ENCODE measurements around the gene ACSS1.

Gene ACSS1

DNA sequence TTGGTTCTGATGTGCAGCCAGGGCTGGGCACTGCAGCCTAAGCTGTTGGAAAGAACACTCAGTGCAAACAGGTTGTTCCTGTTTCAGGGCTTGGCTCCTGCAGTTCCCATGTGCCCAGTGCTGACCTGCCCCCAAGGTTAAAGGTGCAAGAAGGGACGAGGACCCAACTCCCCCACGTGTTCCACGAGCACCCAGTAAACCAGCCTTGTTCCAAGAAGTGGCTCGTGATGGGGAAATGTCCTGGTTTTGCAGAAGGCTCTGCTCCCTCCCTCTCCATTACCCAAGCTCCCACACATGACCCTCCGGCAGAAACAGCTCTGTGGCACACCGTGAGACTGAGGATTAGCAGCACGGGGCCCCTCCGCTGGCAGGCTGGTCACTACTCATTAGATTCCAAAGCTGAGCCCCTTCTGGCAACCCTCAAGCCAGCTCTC, 9.4 kb downstream of the ACSS1 start:
- DNase-seq (ENCODE audit: low read depth, low spot score) = no peak
- Histone ChIP-seq H3K36me3 (ENCODE audit: insufficient read depth, low read length) (no peaks in the 10 kb centered on the region), H3K9me3 (ENCODE audit: low read depth, low read length) (no peaks in the 10 kb centered on the region), H3K4me3 (no peak overlapping the region), H3K9ac (ENCODE audit: insufficient read length) (no peak overlapping the region), H3K27ac (no peak overlapping the region)
- TF ChIP-seq POLR2AphosphoS5 (IDR thresholded peaks at IDR 0.05; ENCODE audit: borderline replicate concordance, low read depth, low read length) (no peak), FOXP2 (optimal IDR thresholded peaks at IDR 0.05; ENCODE audit: control extremely low read depth, extremely low read length, insufficient read depth) (no peak), EZH2 (IDR thresholded peaks at IDR 0.05) (no peak)

DNA sequence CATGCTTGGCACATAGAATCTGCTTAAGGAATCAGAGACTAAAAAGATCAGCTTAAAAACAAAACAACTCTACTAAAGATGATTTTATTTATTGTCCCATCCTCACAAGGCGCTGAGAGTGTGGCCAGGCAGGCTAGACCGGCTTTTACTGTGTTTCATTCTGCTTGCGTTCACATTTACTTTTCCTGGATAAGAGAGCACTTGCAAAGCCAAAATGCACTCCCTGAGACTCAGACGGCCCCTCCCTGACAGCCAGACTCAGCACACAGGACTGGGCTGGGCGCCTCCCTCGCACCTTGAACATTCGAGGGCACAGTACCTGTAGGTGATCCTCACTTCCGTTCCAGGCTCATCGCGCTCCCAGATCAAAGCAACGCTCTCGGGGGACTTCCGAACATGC, 10.2 kb downstream of the ACSS1 start:
- Histone ChIP-seq H3K9ac (ENCODE audit: insufficient read length) (no peak overlapping the region), H3K27ac (no peak overlapping the region), H3K9me3 (ENCODE audit: low read depth, low read length) (no peaks in the 10 kb centered on the region), H3K4me3 (no peak overlapping the region), H3K36me3 (ENCODE audit: insufficient read depth, low read length) (no peaks in the 10 kb centered on the region)
- no peak for DNase-seq (ENCODE audit: low read depth, low spot score)
- TF ChIP-seq EZH2 (IDR thresholded peaks at IDR 0.05) (no peak), POLR2AphosphoS5 (IDR thresholded peaks at IDR 0.05; ENCODE audit: borderline replicate concordance, low read depth, low read length) (no peak), FOXP2 (optimal IDR thresholded peaks at IDR 0.05; ENCODE audit: control extremely low read depth, extremely low read length, insufficient read depth) (no peak)

DNA sequence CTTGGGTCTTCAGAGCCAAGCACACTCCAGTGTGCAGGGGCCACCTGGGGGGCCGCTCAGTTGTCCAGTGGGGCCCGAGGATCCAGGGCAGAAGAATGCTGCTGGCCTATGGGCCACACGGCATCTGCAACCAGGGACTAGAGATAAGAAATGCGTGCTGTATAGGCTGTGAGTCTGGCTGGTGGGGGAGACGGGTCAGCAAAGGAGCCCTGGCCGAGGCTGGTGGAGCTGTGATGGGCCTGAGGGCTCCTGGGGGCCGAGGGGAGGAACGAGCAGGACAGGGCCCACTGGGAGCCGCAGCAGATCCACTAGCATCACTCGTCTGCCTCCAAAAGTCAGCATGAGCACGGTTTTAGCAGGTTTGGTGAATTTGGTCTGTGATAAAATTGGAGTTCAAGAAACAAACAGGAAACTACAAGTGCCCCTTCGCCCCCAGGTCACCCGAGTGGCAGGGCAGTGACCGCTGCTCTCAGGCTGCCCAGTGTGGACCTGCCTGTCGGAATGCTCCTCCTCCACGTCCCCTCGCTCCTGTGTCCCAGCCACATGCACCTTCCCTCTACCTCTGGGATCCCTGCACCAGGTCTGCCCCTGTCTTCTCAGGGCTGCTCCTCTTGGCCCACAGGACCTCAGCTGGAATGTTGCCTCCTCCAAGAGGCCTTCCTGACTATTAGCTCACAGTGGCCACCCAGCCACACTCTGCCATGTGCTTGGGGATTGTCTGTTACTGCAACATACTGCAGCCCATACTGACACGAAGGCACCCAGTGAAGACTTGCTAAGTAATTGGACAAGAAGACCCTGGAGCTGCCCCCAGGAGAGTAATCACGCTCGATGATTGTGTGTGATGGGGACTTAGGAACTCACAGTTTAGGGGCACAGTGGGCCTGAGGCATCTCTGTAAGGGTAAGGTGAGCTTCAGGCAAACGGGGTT, 10.9 kb downstream of the ACSS1 start:
- H3K4me3 ChIP-seq = no peak overlapping the region
- H3K36me3 ChIP-seq (ENCODE audit: insufficient read depth, low read length) = no peaks in the 10 kb centered on the region
- TF ChIP-seq FOXP2 (optimal IDR thresholded peaks at IDR 0.05; ENCODE audit: control extremely low read depth, extremely low read length, insufficient read depth) (no peak), POLR2AphosphoS5 (IDR thresholded peaks at IDR 0.05; ENCODE audit: borderline replicate concordance, low read depth, low read length) (no peak), EZH2 (IDR thresholded peaks at IDR 0.05) (no peak)
- no peak overlapping the region for H3K27ac ChIP-seq
- no peak for DNase-seq (ENCODE audit: low read depth, low spot score)
- H3K9ac ChIP-seq (ENCODE audit: insufficient read length) = no peak overlapping the region
- H3K9me3 ChIP-seq (ENCODE audit: low read depth, low read length) = no peaks in the 10 kb centered on the region

DNA sequence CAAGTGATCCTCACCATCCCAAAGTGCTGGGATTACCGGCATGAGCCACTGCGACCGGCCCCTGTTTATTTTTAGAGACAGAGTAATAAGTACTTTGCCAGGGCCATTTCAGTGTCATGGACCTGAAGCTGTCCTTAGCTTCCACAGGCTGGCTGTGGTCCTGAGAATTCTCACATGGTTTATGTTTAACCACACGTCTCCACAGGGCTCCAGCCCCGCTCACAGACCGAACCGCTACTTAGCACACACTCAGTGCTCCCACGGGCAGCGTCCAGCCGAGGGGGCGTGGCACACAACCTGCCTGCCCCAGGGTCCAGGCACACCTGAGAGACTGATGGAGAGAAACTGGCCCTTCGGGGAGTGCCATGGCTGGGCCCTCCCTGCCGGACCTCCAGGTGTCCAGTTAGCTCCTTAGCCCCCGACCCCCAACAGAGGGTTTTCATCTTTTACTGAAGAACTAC, 11.7 kb downstream of the ACSS1 start:
- H3K27ac ChIP-seq = no peak overlapping the region
- TF ChIP-seq FOXP2 (optimal IDR thresholded peaks at IDR 0.05; ENCODE audit: control extremely low read depth, extremely low read length, insufficient read depth) (no peak), POLR2AphosphoS5 (IDR thresholded peaks at IDR 0.05; ENCODE audit: borderline replicate concordance, low read depth, low read length) (no peak), EZH2 (IDR thresholded peaks at IDR 0.05) (no peak)

DNA sequence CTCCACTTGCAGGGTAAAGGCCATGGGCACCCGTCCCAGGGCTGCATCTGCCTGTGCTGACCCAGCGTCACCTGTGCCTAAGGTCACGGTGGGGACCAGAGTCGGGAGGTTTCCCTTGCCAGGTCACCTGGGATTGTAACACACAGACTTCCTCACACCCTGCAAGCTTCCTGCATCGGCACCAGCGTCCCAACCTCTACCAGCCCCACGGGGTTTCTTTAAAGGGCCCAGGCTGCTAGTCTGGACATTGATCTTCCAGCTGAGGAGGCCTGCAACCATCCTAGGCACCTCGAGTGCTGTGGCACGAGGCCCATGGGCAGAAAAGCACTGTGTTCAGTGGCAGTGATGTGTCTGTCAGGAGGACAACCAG, 12.6 kb downstream of the ACSS1 start:
- TF ChIP-seq FOXP2 (optimal IDR thresholded peaks at IDR 0.05; ENCODE audit: control extremely low read depth, extremely low read length, insufficient read depth) = no peak
- no peak overlapping the region for H3K4me3 ChIP-seq
- DNase-seq (ENCODE audit: low read depth, low spot score) = no peak
- no peaks in the 10 kb centered on the region for H3K9me3 ChIP-seq (ENCODE audit: low read depth, low read length)
- H3K27ac ChIP-seq = no peak overlapping the region
- H3K9ac ChIP-seq (ENCODE audit: insufficient read length) = no peak overlapping the region
- no peaks in the 10 kb centered on the region for H3K36me3 ChIP-seq (ENCODE audit: insufficient read depth, low read length)

More for the DNA sequence above, 11.7 kb downstream of the ACSS1 start:
- Histone ChIP-seq H3K36me3 (ENCODE audit: insufficient read depth, low read length) (no peaks in the 10 kb centered on the region), H3K9me3 (ENCODE audit: low read depth, low read length) (no peaks in the 10 kb centered on the region), H3K4me3 (no peak overlapping the region), H3K9ac (ENCODE audit: insufficient read length) (no peak overlapping the region)
- DNase-seq (ENCODE audit: low read depth, low spot score) = no peak

DNA sequence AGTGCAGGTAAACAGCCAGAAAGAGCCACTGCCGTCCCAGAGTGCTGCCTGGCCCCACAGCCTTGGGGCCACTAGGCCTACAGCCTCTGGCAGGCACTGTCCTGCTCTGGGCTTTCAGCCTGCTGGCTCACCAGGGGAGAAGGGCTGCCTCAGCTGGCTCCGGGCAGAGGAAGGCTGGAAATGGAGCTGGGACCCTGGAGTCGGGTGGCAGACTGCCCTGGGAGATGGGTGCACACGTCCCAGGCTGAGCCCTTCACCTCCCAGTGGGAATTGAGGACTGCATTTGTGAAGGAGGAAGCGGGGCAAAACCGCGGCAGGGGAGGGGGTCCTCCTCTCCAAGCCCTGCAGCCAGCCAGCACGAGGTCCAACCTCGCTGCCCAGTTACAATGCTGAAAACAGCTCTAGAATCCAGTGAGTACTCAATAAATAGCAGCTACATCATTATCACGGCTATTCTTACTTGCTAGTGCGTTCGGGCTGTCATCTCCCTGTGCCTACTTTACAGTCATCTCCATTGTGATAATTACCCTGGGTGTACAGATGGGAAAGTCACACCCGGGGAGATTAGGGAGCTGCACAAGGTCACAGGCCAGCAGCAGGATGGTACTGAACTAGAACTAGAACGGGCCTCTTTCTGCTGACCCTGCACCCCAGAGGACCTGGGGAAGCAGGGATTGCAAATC, 13.1 kb downstream of the ACSS1 start:
- Histone ChIP-seq H3K9me3 (ENCODE audit: low read depth, low read length) (no peaks in the 10 kb centered on the region), H3K9ac (ENCODE audit: insufficient read length) (no peak overlapping the region), H3K36me3 (ENCODE audit: insufficient read depth, low read length) (no peaks in the 10 kb centered on the region), H3K4me3 (no peak overlapping the region), H3K27ac (no peak overlapping the region)
- TF ChIP-seq FOXP2 (optimal IDR thresholded peaks at IDR 0.05; ENCODE audit: control extremely low read depth, extremely low read length, insufficient read depth) (no peak), EZH2 (IDR thresholded peaks at IDR 0.05) (no peak), POLR2AphosphoS5 (IDR thresholded peaks at IDR 0.05; ENCODE audit: borderline replicate concordance, low read depth, low read length) (no peak)
- DNase-seq (ENCODE audit: low read depth, low spot score) = no peak

DNA sequence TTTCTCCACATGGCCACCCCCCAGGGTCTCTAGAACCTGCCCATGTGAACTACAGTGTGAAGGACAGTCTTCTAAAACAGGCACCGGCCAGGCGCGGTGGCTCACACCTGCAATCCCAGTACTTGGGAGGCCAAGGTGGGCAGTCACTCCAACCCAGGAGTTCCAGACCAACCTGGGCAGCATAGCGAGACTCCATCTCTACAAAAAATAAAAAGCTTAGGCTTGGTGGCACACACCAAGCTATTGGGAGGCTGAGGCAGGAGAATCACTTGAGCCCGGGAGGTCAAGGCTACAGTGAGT, 13.7 kb downstream of the ACSS1 start:
- no peak for TF ChIP-seq FOXP2 (optimal IDR thresholded peaks at IDR 0.05; ENCODE audit: control extremely low read depth, extremely low read length, insufficient read depth)
- TF ChIP-seq POLR2AphosphoS5 (IDR thresholded peaks at IDR 0.05; ENCODE audit: borderline replicate concordance, low read depth, low read length) = no peak
- no peak overlapping the region for H3K27ac ChIP-seq
- no peaks in the 10 kb centered on the region for H3K36me3 ChIP-seq (ENCODE audit: insufficient read depth, low read length)
- no peak overlapping the region for H3K4me3 ChIP-seq
- no peak overlapping the region for H3K9ac ChIP-seq (ENCODE audit: insufficient read length)
- DNase-seq (ENCODE audit: low read depth, low spot score) = no peak
- H3K9me3 ChIP-seq (ENCODE audit: low read depth, low read length) = no peaks in the 10 kb centered on the region

DNA sequence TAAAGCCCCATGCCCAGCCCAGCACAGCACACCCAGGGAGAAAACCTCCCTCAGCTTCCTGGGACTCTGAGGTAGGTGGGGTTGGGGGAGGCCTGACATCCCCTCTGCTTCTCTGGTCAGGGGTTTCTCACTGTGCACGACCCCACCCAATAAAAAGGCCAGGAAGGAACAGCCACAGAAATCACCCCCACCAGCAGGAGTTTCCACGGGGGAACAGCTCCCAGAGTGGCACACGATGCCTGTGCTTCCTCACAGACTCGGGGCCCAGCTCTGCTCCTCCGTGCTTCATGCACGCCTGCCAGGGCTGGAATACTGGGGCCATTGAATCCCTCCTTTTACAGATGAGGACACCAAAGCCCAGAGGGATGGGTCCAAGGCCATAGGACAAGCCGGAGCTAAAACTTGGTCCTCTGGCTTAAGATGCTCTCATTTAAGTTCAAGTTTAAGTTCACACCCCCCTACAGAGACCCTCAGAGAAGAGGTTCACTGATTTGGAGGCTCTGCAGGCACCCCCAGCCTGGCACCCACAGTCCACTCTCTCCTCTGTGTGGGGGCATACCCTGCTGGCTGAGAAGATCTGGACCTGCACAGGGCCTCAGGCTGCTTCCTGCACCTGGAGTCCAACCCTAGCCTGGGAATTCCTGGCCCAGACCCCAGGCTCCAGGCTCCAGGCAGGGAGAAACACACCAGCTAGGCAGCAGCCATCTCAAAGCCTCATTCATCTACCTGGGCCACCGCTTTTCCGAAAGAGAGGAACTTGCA, 14.3 kb downstream of the ACSS1 start:
- no peak overlapping the region for H3K27ac ChIP-seq
- H3K36me3 ChIP-seq (ENCODE audit: insufficient read depth, low read length) = no peaks in the 10 kb centered on the region
- no peak overlapping the region for H3K4me3 ChIP-seq
- no peaks in the 10 kb centered on the region for H3K9me3 ChIP-seq (ENCODE audit: low read depth, low read length)
- no peak overlapping the region for H3K9ac ChIP-seq (ENCODE audit: insufficient read length)
- TF ChIP-seq EZH2 (IDR thresholded peaks at IDR 0.05) = no peak
- no peak for TF ChIP-seq FOXP2 (optimal IDR thresholded peaks at IDR 0.05; ENCODE audit: control extremely low read depth, extremely low read length, insufficient read depth)
- TF ChIP-seq POLR2AphosphoS5 (IDR thresholded peaks at IDR 0.05; ENCODE audit: borderline replicate concordance, low read depth, low read length) = no peak
- no peak for DNase-seq (ENCODE audit: low read depth, low spot score)

Measured in SK-N-MC (cell line).